ENCODE measurements around the gene PLEKHJ1. TPM values are rescaled to one million over a fixed set of nuclear protein-coding genes. Genes with fewer than 3 reads are reported as not detected.
A peak's percentile ranks its signal among the peaks of the same experiment; 100 is the strongest.

The PLEKHJ1 gene
- total RNA-seq, 1 experiment from 2014 or later: 73.7 TPM

GRCh38 chr19:2221250-2221831, 14.8 kb downstream of the PLEKHJ1 start:
- peak overlapping the region; percentile 57 for H3K27ac ChIP-seq (ENCODE audit: low read depth, low read length, poor library complexity, severe bottlenecking)
- no peaks in the 10 kb centered on the region for H3K27me3 ChIP-seq (replicated peaks; ENCODE audit: insufficient read depth, low read depth, low read length, poor library complexity)
- no peaks in the 10 kb centered on the region for H3K4me1 ChIP-seq (ENCODE audit: insufficient read depth, low read length, poor library complexity, severe bottlenecking)
- no TSS peak for BruUV-seq (replicated peaks)
- no peaks in the 10 kb centered on the region for H3K9me3 ChIP-seq (ENCODE audit: low read depth, low read length, poor library complexity, severe bottlenecking)
- DNase-seq (ENCODE audit: low spot score): peak; percentile 39
- TF ChIP-seq CTCF (conservative IDR thresholded peaks at IDR 0.05; ENCODE audit: low read depth, low read length) (no peak), EZH2 (IDR thresholded peaks at IDR 0.05; ENCODE audit: borderline replicate concordance, low read depth, low read length, poor library complexity, severe bottlenecking) (no peak)
- ChIA-PET CTCF (interaction anchor here (1.1 kb wide), 1 partner anchor 65 kb away, joined by 5 read pairs; no protein-coding TSS in a partner anchor), POLR2A (ENCODE audit: low non-redundant PET) (interaction anchor here (0.6 kb wide), 2 partner anchors 68 to 857 kb away, joined by 3 read pairs; no protein-coding TSS in a partner anchor)
- no peak overlapping the region for H3K4me3 ChIP-seq (ENCODE audit: low read depth, low read length, poor library complexity, severe bottlenecking)
- intact Hi-C loops (cut with micrococcal nuclease; ENCODE audit: unreplicated experiment): no loop called here
- H3K36me3 ChIP-seq (ENCODE audit: insufficient read depth, low read length, poor library complexity, severe bottlenecking): peaks cover 60% of the 10 kb centered on the region

GRCh38 chr19:2219726-2220125, 16.4 kb downstream of the PLEKHJ1 start:
- ChIA-PET CTCF (no interaction called here), POLR2A (ENCODE audit: low non-redundant PET) (no interaction called here)
- no TSS peak for BruUV-seq (replicated peaks)

GRCh38 chr19:2217591-2217990, 18.5 kb downstream of the PLEKHJ1 start:
- Histone ChIP-seq H3K4me1 (ENCODE audit: insufficient read depth, low read length, poor library complexity, severe bottlenecking) (no peaks in the 10 kb centered on the region), H3K36me3 (ENCODE audit: insufficient read depth, low read length, poor library complexity, severe bottlenecking) (peaks cover 77% of the 10 kb centered on the region), H3K27me3 (replicated peaks; ENCODE audit: insufficient read depth, low read depth, low read length, poor library complexity) (no peaks in the 10 kb centered on the region), H3K4me3 (ENCODE audit: low read depth, low read length, poor library complexity, severe bottlenecking) (no peak overlapping the region), H3K27ac (ENCODE audit: low read depth, low read length, poor library complexity, severe bottlenecking) (no peak overlapping the region), H3K9me3 (ENCODE audit: low read depth, low read length, poor library complexity, severe bottlenecking) (no peaks in the 10 kb centered on the region)
- no TSS peak for BruUV-seq (replicated peaks)
- intact Hi-C loops (cut with micrococcal nuclease; ENCODE audit: unreplicated experiment): no loop called here
- POLR2A ChIA-PET (ENCODE audit: low non-redundant PET): no interaction called here
- CTCF ChIA-PET: no interaction called here
- DNase-seq (ENCODE audit: low spot score): no peak
- TF ChIP-seq EZH2 (IDR thresholded peaks at IDR 0.05; ENCODE audit: borderline replicate concordance, low read depth, low read length, poor library complexity, severe bottlenecking) (no peak), CTCF (conservative IDR thresholded peaks at IDR 0.05; ENCODE audit: low read depth, low read length) (no peak)

More at GRCh38 chr19:2219726-2220125, 16.4 kb downstream of the PLEKHJ1 start:
- H3K36me3 ChIP-seq (ENCODE audit: insufficient read depth, low read length, poor library complexity, severe bottlenecking): peaks cover 66% of the 10 kb centered on the region
- no peak for TF ChIP-seq CTCF (conservative IDR thresholded peaks at IDR 0.05; ENCODE audit: low read depth, low read length)
- TF ChIP-seq EZH2 (IDR thresholded peaks at IDR 0.05; ENCODE audit: borderline replicate concordance, low read depth, low read length, poor library complexity, severe bottlenecking): no peak
- no peaks in the 10 kb centered on the region for H3K4me1 ChIP-seq (ENCODE audit: insufficient read depth, low read length, poor library complexity, severe bottlenecking)
- no peak overlapping the region for H3K27ac ChIP-seq (ENCODE audit: low read depth, low read length, poor library complexity, severe bottlenecking)
- intact Hi-C loops (cut with micrococcal nuclease; ENCODE audit: unreplicated experiment): no loop called here
- no peak overlapping the region for H3K4me3 ChIP-seq (ENCODE audit: low read depth, low read length, poor library complexity, severe bottlenecking)
- DNase-seq (ENCODE audit: low spot score): no peak
- no peaks in the 10 kb centered on the region for H3K27me3 ChIP-seq (replicated peaks; ENCODE audit: insufficient read depth, low read depth, low read length, poor library complexity)
- H3K9me3 ChIP-seq (ENCODE audit: low read depth, low read length, poor library complexity, severe bottlenecking): no peaks in the 10 kb centered on the region
